HG03558 (cell line): Measurements from ENCODE around the gene COL1A1.

Experiments
- ATAC-seq: cut with Tn5 transposase; IDR thresholded peaks from one replicate; pipeline ENCODE4 v1.9.1; 2021; ENCODE audit warnings: moderate number of reproducible peaks; ENCODE audit not compliant: unreplicated experiment; ENCODE audit errors: extremely low read depth

The COL1A1 gene

DNA sequence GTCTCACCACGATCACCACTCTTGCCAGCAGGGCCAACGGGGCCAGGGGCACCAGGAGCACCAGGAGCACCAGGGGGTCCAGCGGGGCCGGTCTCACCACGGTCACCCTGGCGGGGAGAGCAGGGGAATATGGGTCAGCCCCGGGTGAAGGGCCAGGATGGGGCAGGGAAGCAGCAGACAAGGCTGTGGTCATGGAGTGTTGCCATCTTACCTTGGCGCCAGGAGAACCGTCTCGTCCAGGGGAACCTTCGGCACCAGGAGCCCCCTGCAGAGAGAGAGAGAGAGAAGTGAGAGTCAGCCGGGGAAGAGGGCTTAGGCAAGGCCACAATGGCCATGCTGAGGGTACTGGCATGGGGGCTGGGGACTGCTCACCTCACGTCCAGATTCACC is 12.9 kb downstream of the COL1A1 start:
- ATAC-seq, result no peak

DNA sequence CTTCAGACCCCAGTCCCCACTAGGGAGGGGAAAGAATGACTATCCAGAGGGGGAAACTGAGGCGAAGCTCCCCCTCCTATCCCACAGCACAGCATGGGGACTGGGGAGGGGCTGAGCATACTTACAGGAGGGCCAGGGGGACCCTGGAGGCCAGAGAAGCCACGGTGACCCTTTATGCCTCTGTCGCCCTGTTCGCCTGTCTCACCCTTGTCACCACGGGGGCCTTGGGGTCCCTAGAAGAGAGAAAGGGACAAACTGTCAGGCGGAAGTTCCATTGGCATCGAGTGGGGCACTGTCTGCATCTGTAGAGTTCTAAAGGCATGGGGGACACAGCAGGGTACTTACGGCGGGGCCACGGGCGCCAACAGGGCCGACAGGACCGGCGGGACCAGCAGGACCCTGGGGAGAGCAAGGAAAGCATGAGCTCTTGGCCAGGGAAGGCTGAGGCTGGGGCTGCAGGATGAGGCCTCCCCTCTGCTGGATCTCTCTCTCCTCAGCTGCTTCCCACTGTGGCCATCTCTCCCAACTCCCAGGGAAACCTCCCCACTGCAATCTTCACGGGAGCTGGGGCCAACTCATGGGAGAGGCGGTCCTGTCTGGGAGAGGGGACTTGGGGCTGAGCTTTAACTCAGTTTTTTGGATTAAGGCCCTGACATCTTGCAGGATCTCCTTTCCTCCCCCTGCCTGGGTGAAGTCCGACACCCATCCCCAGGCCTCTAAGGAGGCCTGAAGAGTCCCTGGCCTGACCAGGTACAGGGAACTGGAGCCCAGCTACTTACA is 13.5 kb downstream of the COL1A1 start:
- ATAC-seq, result no peak

DNA sequence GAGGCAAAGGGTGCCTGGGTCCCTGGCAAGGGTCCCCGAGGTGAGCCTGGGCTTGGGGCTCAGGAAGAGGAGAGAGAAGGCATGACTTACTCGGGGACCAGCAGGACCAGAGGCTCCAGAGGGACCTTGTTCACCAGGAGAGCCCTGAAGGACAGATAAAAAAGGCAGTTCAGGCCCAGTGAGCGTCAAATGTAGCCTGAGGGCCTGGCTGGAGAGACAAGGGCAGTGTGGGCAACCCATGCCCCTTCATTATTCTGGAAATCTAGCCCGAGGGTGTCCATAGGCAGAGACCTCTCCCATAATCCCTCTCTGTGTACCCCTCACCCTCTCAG is 14.1 kb downstream of the COL1A1 start:
- ATAC-seq, result no peak

DNA sequence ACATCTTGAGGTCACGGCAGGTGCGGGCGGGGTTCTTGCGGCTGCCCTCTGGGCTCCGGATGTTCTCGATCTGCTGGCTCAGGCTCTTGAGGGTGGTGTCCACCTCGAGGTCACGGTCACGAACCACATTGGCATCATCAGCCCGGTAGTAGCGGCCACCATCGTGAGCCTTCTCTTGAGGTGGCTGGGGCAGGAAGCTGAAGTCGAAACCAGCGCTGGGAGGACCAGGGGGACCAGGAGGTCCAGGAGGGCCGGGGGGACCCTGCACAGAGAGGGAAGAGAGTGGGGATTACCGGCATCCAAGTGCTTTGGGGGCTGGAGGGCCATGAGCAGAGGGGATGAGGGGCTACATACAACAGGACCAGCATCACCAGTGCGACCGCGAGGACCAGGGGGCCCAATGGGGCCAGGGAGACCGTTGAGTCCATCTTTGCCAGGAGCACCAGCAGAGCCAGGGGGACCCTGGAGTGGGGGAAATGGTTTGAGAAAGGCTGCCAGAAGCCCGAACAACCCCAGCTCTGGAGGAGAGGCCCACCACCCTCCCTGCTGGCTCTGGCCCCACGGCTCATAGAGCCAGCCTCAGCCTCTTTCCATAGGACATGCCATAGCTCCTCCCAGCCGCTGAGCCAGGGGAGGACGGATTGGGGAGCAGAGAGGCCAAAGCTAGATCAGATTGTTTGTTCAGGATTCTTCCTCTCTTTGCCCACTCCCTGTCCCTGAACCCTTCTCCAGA is 14.6 kb downstream of the COL1A1 start:
- no peak for ATAC-seq

DNA sequence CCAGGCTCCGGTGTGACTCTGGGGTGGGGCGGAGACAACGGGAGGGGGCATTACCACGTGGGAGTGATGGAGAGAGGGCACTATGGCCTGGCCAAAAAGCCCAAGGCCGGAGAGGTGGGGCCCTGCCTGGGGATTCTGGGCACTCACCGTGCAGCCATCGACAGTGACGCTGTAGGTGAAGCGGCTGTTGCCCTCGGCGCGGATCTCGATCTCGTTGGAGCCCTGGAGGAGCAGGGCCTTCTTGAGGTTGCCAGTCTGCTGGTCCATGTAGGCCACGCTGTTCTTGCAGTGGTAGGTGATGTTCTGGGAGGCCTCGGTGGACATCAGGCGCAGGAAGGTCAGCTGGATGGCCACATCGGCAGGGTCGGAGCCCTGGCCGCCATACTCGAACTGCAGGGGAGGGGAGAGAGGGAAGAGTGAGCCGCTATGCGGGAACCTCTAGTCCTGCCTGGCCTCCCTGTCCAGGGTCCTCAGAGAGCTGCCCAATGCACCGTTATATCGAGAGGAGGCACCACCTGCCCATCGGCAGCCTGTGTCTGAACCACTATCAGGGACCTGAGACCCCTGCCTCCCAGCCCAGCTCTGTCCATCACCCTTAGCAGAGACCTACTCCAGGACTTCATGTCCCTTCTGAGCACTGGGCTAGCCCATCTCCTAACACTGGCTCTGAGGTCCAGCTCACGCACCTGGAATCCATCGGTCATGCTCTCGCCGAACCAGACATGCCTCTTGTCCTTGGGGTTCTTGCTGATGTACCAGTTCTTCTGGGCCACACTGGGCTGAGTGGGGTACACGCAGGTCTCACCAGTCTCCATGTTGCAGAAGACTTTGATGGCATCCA is 15.6 kb downstream of the COL1A1 start:
- ATAC-seq, result no peak

DNA sequence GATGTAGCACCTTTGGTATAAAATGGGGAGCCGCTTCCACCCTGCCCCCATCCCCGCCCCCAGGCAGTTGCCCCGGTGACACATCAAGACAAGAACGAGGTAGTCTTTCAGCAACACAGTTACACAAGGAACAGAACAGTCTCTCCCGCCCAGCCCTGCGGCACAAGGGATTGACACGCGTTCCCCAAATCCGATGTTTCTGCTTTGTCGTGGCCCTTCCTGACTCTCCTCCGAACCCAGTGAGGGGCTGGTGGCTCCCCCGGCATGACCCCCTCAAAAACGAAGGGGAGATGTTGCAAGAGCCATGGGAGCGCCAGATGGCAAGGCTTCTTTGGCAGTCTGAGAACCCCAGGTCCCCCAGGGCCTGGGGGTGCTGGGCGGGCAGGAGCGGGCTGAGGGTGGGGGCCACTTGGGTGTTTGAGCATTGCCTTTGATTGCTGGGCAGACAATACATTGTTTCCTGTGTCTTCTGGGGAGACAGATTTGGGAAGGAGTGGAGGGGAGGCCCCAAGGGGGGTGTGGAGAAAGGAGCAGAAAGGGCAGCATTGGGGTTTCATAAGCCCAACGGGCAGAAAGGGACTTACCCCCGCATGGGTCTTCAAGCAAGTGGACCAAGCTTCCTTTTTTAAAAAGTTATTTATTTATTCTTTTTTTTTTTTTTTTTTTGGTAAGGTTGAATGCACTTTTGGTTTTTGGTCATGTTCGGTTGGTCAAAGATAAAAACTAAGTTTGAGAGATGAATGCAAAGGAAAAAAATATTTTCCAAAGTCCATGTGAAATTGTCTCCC is 16.6 kb downstream of the COL1A1 start:
- no peak for ATAC-seq

DNA sequence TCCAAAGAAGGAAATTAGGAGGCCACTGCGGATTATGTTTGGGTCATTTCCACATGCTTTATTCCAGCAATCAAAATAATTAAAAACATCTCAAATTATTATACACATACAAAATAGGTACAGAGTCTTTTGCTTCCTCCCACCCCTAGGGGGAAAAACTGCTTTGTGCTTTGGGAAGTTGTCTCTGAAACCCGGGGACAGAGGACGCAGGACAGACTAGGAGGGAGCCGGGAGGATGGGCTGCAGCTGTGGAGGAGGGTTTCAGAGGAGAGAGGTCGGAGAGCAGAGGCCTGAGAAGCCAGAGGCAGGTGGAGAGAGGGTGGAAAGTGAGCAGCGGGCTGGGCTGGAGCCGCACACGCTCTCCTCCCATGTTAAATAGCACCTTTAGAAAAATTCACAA is 17.4 kb downstream of the COL1A1 start:
- ATAC-seq, result no peak

DNA sequence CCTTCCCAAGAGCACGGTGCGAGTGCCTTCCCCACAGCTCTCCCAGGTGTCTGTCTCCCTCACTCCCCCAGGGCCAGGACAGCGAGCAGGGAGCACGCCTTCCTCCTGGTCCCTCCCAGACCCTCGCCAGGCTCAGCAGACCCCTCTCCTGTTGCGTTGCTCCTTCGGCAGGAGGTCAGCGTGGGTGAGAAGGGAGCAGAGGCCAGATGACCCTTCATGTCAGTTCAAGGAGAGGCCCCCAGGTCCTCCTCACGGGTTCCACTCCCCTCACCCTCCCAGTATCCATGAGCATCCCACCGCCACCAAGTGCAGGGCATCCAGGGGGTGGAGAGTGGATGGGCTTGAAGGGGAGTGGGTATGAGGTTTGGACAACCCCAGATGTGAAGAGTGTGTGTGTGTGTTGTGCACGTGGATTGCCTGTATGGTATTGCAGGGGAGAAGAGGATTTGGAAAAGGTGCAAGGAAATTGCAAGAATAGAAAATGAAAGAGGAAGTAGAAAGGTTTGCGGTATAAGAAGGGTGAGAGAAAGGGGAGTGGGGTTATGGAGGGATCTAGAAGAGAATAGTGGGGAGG is 17.9 kb downstream of the COL1A1 start:
- no peak for ATAC-seq

DNA sequence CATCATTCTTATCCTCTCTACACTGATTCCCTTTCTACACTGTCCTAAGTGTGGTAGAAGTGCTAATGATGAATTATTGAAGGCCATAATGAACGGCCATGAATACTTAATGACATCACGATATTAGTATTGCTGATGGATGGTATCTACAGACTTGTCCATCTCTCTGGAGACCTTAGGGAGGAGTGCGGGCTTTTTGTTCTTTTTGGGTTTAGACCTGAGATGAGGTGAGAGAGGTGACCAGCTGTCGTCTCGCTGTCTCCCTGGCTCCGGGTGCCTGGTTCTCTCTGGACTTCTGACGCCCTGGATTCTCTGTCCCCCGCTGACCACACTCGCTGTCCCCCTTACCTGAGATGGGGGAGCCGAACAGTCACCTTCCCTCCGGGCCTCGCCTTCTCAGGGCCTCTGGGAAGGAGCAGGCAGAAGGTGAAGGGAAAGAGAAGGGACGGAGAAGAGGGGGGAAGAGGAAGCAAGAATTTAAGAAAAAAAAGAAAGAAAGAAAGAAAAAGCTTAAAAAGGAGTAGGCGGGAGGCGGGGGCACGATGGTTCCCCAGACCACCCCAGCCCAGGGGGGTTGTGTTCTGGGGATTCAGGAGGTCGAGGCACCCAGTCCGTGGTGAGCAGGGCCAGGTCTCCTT is 18.5 kb downstream of the COL1A1 start:
- no peak for ATAC-seq

DNA sequence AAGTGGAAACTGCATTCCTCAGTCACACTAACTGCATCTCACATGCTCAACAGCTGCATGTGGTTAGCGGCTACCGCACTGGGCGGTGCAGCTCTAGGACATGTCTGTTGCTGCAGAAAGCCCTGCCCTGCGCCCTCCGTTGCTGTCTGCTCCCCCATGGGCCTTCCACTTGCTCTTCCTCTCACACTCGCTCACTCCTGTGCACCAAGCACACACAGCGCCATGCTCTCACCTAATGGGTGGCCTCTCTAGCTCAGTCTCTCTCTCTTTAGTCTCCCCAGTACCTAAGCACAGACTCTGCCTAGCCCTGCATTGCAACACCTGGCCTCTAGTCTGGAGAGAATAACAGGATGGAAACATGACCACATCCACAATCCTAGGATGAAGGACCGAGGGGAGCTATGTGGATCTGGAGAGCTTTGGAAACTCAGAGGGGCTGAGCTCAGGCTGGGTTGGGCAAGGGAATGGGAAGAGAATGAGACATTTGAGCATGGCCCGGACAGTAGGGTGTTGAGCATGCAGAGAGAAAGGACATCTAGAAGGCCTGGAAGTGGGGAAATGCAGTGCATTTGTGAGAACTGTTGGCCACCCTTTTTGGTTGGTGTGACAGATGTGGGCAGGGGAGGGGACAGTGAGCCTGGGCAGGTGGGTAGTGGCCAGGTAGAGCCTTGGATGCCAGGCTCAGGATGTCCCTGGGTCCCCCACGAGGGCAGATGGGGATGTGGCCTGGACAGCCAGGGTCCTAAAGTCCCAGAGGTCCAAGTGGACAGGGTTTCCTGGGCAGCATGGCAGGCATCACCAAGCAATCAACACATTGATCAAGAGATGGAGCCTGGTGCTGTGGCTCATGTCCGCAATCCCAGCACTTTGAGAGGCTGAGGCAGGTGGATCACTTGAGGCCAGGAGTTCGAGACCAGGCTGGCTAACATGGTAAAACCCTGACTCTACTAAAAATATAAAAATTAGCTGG is 19.6 kb downstream of the COL1A1 start:
- no peak for ATAC-seq

DNA sequence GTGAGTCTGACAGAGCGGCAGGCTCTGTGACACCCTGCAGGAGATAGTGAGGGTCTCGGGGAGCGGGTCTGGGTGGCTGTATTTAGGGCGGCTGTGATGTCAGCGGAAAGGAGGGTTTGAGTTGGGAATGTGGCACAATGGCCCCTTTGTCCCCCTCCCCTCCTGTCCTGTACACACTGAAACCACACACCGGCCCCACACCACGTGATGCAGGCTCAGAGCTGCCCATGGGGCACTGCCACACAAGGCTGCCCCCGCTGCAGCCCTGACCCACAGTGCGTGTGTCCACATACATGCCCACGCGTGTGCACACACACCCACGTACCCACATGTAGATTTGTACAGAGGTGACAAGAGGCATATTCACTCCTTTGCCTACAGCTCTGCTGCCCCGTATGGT is 20.3 kb downstream of the COL1A1 start:
- no peak for ATAC-seq

DNA sequence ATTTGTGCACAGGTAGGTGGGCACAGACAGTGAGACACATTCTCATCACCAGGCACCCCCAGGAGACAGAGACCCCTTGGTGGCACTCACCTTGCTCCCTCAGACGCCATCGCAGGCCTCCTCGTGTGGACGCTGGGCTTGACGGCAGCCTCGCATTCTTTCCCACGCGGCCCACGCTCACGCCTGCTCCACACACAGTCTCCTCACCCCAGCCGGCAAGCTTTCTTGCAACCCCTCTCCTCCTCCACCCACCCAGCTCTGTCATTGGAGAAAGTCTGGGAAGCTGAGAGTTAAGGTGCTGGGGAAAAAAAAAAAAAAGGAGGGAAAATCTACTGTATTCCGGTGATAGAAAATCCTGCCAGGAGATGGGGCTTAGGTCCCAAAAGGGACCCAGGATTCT is 20.8 kb downstream of the COL1A1 start:
- ATAC-seq, result no peak

DNA sequence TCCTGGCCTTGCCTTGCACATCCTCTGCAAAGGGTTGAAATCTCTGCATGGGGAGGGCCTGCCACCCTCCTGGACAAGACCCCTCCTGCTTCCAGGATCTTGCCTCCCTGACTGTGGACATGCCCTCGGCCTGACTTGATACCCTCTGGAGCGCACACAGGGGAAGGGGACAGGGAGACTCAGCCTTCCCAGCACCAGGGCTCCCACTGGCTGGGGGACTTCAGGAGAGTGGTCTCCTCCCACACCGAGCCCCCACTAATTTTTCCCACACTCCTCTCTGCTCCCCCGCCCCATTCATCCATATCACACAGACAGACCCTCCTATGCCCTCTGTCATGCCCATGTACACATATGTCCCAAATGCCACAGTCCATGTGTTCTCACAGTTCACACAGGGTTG is 21.3 kb downstream of the COL1A1 start:
- no peak for ATAC-seq

DNA sequence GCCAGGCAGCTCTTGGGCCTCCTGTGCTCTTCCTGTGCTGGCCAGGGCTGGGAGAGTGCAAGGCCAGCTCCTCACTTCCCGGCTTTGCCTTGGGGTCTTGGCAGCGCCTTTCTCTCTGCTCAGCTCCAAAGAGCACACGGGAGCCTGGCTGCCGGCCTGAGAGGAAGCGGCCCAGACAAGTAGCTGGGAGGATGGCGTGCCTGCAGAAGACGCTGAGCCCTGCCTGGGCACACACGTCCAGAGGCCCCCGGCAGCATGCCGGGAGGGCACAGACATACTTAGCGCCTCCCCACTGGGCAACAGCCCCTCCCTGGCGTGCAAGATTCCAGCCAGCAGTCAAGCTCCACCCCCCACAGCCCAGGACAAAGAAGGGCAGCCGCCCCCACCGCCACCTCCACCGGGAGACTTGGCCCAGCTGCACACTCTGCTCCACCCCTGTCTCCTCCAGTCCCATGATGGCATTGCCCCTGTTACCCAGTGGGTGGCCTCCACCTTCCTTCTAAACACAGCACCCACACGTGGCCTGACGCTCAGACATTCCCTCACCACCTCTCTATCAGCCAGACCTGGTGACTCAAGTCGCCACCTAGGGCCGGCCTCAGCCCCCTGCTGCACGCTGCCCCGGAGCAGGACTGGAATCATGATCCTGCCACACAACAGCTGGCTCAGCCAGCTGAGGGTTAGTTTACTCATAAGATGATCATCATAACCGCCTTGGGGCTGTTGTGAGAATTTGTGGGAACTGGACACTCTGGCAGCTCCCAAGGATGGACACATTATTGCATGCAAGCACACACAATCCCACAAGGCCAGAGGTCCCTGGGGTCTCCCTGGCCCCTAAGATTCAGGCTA is 23.2 kb downstream of the COL1A1 start:
- ATAC-seq, result no peak

DNA sequence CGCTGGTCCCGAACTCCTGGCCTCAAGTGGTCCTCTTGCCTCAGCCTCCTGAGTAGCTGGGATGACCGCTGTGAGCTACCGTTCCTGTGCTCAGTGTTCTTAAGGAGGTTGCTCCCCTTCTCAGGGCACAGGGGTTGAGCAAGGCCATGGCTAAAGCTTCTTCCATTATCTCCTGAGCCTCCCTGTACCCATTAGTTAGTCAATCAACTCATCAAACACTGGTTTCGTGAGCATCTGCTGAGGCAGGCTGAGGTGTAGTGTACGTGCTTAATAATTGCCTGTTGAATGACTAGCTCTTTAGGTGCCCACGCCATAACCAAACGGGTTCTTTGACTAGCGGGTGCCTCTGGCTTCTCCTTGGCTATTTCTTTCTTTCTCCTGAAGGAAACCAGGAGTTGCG is 24.0 kb downstream of the COL1A1 start:
- no peak for ATAC-seq

DNA sequence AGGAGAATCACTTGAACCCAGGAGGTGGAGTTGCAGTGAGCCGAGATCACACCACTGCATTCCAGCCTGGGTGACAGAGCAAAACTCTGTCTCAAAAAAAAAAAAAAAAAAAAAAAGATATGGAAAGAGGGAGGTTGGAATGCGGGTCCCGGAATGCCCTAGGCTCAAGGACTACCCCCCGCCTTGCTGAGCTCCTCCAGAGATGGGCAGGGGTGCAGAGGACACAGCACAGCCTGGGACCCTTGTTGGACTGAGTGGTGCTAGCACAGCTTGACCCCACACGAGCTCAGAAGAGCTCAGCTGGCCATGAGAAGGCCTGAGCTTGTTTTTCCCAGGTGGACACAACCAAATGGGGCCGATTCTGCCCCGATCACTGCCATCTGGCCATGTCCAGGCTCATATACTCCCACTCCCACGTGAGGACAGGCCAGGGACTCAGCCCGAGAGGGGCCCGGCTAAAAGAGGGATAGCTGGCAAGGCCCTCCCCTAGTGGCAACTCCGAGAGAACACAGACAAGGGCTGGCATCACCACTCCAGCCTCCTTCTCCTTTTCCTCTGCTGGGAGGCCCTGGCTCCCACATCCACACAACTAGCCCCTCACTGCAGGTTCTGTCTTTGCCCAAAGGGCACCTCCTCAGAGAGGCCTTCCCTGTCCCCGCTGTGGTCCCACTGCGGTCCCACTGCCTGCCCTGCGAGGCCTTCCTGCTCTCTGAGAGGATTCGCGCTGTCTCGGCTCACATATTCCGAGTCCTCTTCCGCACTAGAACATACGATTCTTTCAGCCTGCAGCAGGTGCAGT is 24.7 kb downstream of the COL1A1 start:
- ATAC-seq, result no peak
